Activated CD4-positive, alpha-beta T cell treated with anti-CD3 and anti-CD28 coated beads, Interleukin-10, Interleukin-2, amounts not matched to agents 100 ng/mL and 50 ng/mL, durations not matched to agents 16 hours and 8 hours (primary cell): ENCODE results near the gene PCDHB11.
"Not testable (repeated sequence)": the region's sequence is repeated elsewhere in the genome, so short reads cannot be mapped to it uniquely, and the experiment has no call there.

Experiments
- DNase-seq: peaks from one replicate; pipeline ENCODE4 v3.0.0-alpha.2; 2020

The PCDHB11 gene

DNA sequence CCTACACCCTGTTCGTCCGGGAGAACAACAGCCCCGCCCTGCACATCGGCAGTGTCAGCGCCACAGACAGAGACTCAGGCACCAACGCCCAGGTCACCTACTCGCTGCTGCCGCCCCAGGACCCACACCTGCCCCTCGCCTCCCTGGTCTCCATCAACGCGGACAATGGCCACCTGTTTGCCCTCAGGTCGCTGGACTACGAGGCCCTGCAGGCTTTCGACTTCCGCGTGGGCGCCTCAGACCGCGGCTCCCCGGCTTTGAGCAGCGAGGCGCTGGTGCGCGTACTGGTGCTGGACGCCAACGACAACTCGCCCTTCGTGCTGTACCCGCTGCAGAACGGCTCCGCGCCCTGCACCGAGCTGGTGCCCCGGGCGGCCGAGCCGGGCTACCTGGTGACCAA is 10.7 kb upstream of the PCDHB11 start:
- DNase-seq: not testable (repeated sequence)

DNA sequence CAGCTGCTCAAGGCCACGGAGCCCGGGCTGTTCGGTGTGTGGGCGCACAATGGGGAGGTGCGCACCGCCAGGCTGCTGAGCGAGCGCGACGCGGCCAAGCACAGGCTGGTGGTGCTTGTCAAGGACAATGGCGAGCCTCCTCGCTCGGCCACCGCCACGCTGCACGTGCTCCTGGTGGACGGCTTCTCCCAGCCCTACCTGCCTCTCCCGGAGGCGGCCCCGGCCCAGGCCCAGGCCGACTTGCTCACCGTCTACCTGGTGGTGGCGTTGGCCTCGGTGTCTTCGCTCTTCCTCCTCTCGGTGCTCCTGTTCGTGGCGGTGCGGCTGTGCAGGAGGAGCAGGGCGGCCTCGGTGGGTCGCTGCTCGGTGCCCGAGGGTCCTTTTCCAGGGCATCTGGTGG is 10.3 kb upstream of the PCDHB11 start:
- DNase-seq: not testable (repeated sequence)

GRCh38 chr5:141192110-141192725 is 7.2 kb upstream of the PCDHB11 start, which contains the start of gene PCDHB10:
Gene PCDHB10 (plus strand): TSS chr5:141192353. CDS start chr5:141192553, 200 bp downstream.
- peak; percentile 20 for DNase-seq

DNA sequence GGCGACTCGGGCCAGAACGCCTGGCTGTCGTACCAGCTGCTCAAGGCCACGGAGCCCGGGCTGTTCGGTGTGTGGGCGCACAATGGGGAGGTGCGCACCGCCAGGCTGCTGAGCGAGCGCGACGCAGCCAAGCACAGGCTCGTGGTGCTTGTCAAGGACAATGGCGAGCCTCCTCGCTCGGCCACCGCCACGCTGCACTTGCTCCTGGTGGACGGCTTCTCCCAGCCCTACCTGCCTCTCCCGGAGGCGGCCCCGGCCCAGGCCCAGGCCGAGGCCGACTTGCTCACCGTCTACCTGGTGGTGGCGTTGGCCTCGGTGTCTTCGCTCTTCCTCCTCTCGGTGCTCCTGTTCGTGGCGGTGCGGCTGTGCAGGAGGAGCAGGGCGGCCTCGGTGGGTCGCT is 5.1 kb upstream of the PCDHB11 start:
- DNase-seq: not testable (repeated sequence)

- DNase-seq: no peak
Observed at GRCh38 chr5:141196363-141196762, 3.1 kb upstream of the PCDHB11 start.

GRCh38 chr5:141201126-141201525 is 1.7 kb downstream of the PCDHB11 start:
- DNase-seq: not testable (repeated sequence)

- DNase-seq: not testable (repeated sequence)
Observed at GRCh38 chr5:141201646-141202045, 2.2 kb downstream of the PCDHB11 start.

- DNase-seq: no peak
Observed at GRCh38 chr5:141208478-141208877, 9.1 kb downstream of the PCDHB11 start, which contains the start of gene PCDHB12. Gene PCDHB12 (plus strand): TSS chr5:141208719. CDS start chr5:141208908, 189 bp downstream.

DNA sequence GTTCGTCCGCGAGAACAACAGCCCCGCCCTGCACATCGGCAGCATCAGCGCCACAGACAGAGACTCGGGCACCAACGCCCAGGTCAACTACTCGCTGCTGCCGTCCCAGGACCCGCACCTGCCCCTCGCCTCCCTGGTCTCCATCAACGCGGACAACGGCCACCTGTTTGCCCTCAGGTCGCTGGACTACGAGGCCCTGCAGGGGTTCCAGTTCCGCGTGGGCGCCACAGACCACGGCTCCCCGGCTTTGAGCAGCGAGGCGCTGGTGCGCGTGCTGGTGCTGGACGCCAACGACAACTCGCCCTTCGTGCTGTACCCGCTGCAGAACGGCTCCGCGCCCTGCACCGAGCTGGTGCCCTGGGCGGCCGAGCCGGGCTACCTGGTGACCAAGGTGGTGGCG is 10.9 kb downstream of the PCDHB11 start:
- not testable (repeated sequence) for DNase-seq

- DNase-seq: not testable (repeated sequence)
Observed at GRCh38 chr5:141210849-141211248, 11.4 kb downstream of the PCDHB11 start.

DNA sequence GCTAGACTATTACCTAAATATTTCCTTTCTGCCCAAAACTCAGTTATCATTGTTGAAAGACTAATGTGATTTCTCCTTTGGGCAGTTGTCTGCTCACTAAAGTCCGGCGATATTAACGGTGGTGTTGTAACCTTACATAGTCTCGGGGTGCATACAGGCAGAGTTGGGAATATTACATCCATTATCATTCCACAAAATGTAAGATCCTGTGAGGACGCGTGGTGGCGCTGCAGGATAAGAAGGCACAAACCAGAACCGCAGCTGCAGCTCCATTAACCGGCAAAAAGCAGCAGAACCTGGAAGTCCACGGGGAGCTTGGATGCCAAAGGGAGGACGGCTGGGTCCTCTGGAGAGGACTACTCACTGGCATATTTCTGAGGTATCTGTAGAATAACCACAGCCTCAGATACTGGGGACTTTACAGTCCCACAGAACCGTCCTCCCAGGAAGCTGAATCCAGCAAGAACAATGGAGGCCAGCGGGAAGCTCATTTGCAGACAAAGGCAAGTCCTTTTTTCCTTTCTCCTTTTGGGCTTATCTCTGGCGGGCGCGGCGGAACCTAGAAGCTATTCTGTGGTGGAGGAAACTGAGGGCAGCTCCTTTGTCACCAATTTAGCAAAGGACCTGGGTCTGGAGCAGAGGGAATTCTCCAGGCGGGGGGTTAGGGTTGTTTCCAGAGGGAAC is 14.4 kb downstream of the PCDHB11 start, which contains the start of gene PCDHB13:
TSS of gene PCDHB13 (plus strand) at position 264 of the 684 bp plus-strand sequence. CDS start at position 469, 205 bp downstream.
- DNase-seq: not testable (repeated sequence)

- not testable (repeated sequence) for DNase-seq
Observed at GRCh38 chr5:141214583-141214982, 15.2 kb downstream of the PCDHB11 start.

DNA sequence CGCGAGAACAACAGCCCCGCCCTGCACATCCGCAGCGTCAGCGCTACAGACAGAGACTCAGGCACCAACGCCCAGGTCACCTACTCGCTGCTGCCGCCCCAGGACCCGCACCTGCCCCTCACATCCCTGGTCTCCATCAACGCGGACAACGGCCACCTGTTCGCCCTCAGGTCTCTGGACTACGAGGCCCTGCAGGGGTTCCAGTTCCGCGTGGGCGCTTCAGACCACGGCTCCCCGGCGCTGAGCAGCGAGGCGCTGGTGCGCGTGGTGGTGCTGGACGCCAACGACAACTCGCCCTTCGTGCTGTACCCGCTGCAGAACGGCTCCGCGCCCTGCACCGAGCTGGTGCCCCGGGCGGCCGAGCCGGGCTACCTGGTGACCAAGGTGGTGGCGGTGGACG is 16.1 kb downstream of the PCDHB11 start:
- not testable (repeated sequence) for DNase-seq

GRCh38 chr5:141216035-141216434 is 16.6 kb downstream of the PCDHB11 start:
- not testable (repeated sequence) for DNase-seq

- DNase-seq: no peak
Observed at GRCh38 chr5:141223112-141223783, 23.8 kb downstream of the PCDHB11 start, which contains the start of gene PCDHB14. Gene PCDHB14 (plus strand): TSS chr5:141223343. CDS start chr5:141223506, 163 bp downstream.

DNA sequence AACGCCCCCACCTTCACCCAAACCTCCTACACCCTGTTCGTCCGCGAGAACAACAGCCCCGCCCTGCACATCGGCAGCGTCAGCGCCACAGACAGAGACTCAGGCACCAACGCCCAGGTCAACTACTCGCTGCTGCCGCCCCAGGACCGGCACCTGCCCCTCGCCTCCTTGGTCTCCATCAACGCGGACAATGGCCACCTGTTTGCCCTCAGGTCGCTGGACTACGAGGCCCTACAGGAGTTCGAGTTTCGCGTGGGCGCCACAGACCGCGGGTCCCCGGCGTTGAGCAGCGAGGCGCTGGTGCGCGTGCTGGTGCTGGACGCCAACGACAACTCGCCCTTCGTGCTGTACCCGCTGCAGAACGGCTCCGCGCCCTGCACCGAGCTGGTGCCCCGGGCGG is 25.4 kb downstream of the PCDHB11 start:
- not testable (repeated sequence) for DNase-seq

- not testable (repeated sequence) for DNase-seq
Observed at GRCh38 chr5:141225421-141225820, 26.0 kb downstream of the PCDHB11 start.

- DNase-seq: no peak
Observed at GRCh38 chr5:141234109-141234667, 34.8 kb downstream of the PCDHB11 start.

DNA sequence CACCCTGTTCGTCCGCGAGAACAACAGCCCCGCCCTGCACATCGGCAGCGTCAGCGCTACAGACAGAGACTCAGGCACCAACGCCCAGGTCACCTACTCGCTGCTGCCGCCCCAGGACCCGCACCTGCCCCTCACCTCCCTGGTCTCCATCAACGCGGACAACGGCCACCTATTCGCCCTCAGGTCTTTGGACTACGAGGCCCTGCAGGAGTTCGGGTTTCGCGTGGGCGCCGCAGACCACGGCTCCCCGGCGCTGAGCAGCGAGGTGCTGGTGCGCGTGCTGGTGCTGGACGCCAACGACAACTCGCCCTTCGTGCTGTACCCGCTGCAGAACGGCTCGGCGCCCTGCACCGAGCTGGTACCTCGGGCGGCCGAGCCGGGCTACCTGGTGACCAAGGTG is 36.5 kb downstream of the PCDHB11 start:
- DNase-seq: not testable (repeated sequence)

DNA sequence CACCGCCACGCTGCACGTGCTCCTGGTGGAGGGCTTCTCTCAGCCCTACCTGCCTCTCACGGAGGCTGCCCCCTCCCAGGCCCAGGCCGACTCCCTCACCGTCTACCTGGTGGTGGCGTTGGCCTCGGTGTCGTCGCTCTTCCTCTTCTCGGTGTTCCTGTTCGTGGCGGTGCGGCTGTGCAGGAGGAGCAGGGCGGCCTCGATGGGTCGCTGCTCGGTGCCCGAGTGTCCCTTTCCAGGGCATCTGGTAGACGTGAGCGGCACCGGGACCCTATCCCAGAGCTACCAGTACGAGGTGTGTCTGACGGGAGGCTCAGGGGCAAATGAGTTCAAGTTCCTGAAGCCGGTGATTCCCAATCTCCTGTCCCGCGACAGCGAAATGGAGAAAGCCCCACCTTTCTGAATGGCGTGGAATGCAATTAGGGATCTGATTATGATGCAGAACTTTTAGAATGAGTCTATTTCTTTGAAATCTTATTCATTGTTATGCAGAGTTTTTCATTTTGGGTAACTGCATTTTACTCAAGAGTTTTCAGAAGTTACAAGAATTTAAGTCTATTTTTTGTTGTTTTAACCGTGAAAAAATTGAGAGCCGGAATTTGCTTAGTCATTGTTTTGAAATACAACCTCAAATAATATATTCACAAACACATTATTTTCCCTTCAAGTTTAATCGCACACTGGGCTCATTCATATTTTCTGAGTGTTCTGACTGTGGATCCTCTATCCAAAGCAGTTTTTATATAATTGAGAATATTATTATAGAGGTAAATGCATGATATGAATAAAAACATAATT is 37.3 kb downstream of the PCDHB11 start:
- no peak for DNase-seq

DNA sequence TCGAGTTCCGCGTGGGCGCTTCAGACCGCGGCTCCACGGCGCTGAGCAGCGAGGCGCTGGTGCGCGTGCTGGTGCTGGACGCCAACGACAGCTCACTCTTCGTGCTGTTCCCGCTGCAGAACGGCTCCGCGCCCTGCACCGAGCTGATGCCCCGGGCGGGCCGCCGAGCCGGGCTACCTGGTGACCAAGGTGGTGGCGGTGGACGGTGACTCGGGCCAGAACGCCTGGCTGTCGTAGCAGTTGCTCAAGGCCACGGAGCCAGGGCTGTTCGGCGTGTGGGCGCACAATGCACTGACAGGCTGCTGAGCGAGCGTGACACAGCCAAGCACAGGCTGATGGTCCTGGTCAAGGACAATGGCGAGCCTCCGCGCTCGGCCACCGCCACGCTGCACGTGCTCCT is 42.1 kb downstream of the PCDHB11 start:
- DNase-seq: no peak

GRCh38 chr5:141245250-141245717 is 45.9 kb downstream of the PCDHB11 start, which contains the start of gene PCDHB15:
Gene PCDHB15 (plus strand): TSS chr5:141245395. CDS start chr5:141245579, 184 bp downstream.
- no peak for DNase-seq
